ENCODE results near the gene GALNT13.

GALNT13 gene

GRCh38 chr2:153871231-153872221 lies at the start of gene GALNT13:
GALNT13 (plus strand) TSS chr2:153871922.
- DNase-seq, result no peak

DNA sequence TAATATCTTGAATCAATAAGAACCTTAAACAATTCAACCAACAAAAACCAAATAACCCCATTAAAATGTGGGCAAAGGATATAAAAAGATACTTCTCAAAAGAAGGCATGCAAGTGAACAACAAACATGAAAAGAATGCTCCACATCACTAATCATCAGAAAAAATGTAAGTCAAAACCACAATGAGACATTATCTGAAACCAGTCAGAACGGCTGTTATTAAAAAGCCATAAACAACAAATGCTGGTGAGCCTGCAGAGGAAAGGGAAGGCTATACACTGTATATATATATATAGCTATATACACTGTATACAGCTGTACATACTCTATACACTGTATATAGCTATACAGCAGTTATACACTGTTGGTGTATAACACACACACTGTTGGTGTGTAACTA lies 47.8 kb upstream of the GALNT13 start:
- no peak for DNase-seq

- DNase-seq, result no peak
These were observed 43.4 kb upstream of the GALNT13 start for GRCh38 chr2:153828335-153828734.

DNA sequence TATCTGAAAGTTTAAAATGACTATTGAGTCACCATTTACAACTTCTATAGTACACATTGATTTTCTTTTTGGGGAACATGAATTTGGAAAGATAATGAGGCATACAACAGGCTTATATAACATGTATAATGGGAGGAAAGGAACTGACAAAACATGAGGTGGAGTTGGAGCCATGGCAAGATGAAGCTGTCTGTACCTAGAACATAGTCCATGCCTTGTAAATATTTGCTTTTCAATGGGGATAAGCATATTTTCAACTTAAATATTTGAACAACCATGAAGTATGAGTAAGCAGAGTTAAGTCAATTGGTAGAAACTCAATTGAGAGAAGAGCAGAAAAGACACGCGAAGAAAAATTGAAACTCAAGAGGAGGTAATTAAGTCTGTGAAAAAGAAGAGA lies 37.1 kb upstream of the GALNT13 start:
- no peak for DNase-seq

DNA sequence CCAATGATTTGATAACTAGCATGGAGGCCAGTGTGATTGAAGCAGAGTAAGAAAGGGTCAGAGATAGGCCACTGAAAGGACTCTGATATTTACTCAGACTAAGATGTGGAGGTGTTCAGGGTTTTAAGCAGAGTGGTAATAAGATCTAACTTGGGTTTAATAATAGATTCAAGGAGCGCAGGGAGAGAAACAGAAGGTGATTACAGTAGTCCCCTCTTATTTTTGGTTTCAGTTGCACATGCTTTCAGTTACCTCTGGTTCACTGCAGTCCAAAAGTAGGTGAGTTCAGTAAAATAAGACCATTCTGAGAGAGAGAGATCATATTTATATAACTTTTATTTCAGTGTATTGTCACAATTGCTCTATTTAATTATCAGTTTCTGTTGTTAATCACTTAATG lies 13.5 kb upstream of the GALNT13 start:
- DNase-seq, result no peak

GRCh38 chr2:153864022-153864421 lies 7.7 kb upstream of the GALNT13 start:
- DNase-seq, result no peak

- no peak for DNase-seq
These were observed 5.1 kb upstream of the GALNT13 start for GRCh38 chr2:153866595-153866994.

GRCh38 chr2:153870308-153870707 lies 1.4 kb upstream of the GALNT13 start:
- no peak for DNase-seq

- no peak for DNase-seq
These were observed 759 bp downstream of the GALNT13 start for GRCh38 chr2:153872311-153873051.

GRCh38 chr2:153873052-153874048 lies 1.6 kb downstream of the GALNT13 start:
- DNase-seq, result no peak

- no peak for DNase-seq
These were observed 4.2 kb downstream of the GALNT13 start for GRCh38 chr2:153875801-153876466.

DNA sequence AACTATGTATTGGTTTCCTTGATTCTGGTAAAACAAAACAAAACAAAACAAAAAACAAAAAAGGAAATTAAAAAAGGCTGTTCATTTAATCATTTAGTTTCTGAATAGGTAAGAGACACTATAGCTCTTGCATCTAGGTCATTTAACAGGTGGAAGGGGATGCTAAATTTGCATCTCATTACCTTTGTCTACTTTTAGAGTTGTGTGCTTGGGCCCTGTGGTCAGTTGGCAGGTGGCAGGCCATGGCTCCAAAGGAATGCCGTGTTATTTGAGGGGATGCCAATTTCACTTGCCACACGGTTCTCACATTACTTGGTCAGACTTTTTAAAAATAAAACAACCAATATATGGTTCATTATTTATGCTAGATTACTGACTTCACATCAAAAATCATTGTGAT lies 9.2 kb downstream of the GALNT13 start:
- no peak for DNase-seq

GRCh38 chr2:153886833-153887232 lies 15.1 kb downstream of the GALNT13 start:
- DNase-seq, result no peak

DNA sequence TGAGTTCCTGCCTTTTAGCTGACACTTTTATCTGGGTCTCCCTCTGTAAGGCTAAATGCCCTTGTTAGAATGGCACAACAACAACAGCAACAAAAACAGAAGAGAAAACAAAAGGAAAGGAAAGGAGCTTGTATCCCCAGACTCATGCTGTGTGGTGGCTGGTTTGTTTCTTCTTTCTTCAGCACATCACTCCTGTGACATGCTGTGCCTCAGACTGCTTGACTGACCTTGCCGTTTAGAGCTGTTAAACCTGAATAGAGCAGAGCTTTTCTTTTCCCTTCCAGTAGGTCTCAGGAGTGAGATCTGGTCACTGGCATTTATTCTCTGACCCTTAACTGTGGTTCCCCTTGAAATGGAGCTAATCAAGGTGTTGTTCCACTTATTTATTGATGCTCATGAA lies 18.9 kb downstream of the GALNT13 start:
- DNase-seq, result no peak

DNA sequence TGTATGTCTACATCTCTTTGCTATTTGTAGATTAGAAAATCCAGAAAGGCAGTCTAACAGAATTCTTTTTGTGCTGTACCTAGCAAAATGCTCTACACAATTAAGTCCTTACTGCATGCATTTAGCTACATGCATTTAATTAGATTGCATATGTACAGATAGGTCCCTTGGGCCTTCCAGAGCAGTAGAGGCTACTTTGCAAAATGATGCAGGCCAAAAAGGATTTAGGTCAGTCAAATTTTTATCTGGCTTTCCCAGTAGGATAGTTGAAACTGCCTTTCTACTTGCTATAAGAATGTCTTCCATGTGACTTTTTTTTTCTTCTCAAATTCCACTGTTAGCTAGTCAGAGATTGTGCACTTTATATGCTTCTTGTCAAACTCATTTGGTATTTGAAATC lies 19.3 kb downstream of the GALNT13 start:
- no peak for DNase-seq

- DNase-seq, result no peak
These were observed 41.2 kb downstream of the GALNT13 start for GRCh38 chr2:153912798-153913396.

DNA sequence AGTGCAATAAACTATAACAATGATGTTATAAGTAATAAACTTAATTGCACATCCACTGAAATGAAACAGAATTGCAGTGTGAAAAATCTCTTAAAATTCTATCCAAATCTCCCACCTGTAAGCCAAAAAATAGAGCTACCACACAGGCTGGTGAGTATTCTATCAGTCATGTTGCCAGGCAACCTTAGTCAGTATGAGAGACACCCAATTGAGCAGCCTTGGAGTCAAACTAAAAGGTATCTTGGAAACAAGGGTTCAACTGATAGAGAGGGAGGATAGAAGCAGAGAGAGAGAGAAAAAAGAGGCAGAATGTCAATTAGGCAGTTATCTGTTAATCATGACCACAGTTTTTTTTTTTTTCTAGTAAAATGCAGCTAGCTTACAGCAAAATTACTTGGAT lies 45.8 kb downstream of the GALNT13 start:
- no peak for DNase-seq

DNA sequence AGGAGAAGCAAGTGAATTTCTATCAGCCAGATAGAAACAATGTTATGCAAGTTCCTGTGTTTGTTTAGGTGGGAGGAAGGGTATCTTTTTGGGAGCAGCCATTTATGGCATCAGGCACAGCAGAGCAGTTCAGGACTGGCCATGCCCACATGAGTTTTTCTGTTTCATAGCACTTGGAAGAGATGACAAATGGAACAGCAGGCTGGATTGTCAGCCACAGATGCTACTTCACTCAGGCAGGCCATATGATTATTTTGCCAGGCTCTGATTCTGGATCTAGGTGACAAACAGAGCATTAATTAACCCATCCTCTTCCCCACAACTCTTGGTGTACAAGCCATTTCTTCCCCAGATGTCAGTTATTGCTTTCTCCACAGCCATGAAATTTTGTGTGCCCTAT lies 63.8 kb downstream of the GALNT13 start:
- no peak for DNase-seq

DNA sequence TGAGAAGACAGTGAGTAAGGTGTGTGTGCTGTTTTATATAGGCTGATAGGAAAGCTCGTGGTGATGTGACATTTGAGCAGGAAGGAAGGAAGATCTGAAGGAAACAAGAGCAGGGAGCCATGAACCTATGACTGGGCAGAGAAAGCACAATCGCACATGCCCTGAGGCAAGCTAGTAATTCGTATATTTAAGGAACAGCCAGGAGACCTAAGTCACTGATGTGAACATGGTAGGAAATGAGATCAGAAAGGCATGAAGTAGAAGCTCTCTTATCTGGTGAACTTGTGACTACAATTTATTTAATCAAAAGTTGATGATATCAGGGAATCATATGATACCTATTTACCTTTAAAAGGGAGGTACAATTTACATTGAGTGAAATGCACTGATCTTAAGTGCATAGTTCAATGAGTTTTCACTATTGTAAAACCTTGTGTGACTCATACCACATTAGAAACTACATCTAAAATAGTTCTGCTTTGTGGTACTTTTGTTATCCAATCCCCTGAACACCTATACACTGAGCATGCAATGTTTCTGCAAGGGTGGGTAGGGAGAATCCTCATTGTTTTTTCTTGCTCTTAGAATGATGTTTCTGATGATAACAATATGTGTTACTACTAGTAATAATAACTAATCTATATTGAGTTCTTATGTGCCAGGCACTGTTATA lies 67.5 kb downstream of the GALNT13 start:
- DNase-seq, result no peak

- no peak for DNase-seq
These were observed 68.8 kb downstream of the GALNT13 start for GRCh38 chr2:153940511-153940910.

GRCh38 chr2:153944800-153945199 lies 73.1 kb downstream of the GALNT13 start:
- no peak for DNase-seq

Measured in NCI-H1048 (cell line).